ENCODE results near the gene PALLD. TPM values are rescaled to one million over a fixed set of nuclear protein-coding genes. Genes with fewer than 3 reads are reported as not detected.

PALLD gene
- total RNA-seq, 3 donors from 2014 or later, result 112 to 663 (median 150) TPM

DNA sequence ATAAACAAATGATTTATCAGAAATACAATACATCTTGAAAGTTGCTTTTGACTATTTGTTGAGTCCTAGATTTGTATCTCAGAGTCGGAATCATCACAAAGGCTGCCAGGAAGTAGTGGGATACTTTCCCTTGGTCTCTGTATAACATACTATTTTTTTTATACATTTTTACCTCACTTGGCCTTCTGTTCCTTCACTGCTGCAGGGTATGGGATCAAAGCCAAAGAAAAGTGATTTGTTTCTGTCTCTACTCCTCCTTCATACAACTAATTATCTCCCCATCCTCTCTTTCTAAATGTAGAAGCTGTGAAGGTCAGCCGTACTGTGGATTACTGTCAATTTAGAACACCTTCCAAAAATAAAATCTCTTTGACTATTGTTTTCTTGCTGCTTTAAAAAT, 24.9 kb downstream of the PALLD start:
- ATAC-seq (no peak), DNase-seq (no peak)
- H3K9me3 ChIP-seq, result no peaks in the 10 kb centered on the region
- H3K4me1 ChIP-seq (ENCODE audit: low read depth), result no peaks in the 10 kb centered on the region
- TF ChIP-seq, protein P1, sequence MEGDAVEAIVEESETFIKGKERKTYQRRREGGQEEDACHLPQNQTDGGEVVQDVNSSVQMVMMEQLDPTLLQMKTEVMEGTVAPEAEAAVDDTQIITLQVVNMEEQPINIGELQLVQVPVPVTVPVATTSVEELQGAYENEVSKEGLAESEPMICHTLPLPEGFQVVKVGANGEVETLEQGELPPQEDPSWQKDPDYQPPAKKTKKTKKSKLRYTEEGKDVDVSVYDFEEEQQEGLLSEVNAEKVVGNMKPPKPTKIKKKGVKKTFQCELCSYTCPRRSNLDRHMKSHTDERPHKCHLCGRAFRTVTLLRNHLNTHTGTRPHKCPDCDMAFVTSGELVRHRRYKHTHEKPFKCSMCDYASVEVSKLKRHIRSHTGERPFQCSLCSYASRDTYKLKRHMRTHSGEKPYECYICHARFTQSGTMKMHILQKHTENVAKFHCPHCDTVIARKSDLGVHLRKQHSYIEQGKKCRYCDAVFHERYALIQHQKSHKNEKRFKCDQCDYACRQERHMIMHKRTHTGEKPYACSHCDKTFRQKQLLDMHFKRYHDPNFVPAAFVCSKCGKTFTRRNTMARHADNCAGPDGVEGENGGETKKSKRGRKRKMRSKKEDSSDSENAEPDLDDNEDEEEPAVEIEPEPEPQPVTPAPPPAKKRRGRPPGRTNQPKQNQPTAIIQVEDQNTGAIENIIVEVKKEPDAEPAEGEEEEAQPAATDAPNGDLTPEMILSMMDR (IDR thresholded peaks at IDR 0.05), result no peak
- intact Hi-C loops (cut with DNase I, micrococcal nuclease), result no loop called here
- no peak overlapping the region for H3K4me3 ChIP-seq
- H3K36me3 ChIP-seq (ENCODE audit: low read depth), result no peaks in the 10 kb centered on the region

DNA sequence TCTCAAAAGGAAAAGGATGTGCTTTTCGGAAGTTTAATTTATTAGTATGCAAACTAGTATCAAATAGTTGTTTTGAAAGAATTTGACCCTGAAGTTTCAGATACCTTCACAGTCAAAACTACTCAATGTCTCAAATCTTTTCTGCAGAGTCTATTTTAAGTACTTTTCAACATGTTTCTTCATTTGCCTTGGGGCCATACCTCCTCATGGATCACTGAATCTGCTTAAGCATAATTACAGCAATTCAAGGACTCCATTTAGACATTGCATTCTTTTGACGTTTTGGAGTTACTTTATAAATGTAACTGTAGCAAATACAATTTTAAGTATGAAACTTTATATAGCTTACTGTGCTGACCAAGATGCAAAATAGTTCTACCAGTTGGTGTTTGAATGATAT, 25.5 kb downstream of the PALLD start:
- H3K4me1 ChIP-seq (ENCODE audit: low read depth), result no peaks in the 10 kb centered on the region
- no peak for ATAC-seq
- H3K36me3 ChIP-seq (ENCODE audit: low read depth), result no peaks in the 10 kb centered on the region
- H3K9me3 ChIP-seq, result no peaks in the 10 kb centered on the region
- H3K4me3 ChIP-seq, result no peak overlapping the region
- no peak for DNase-seq
- intact Hi-C loops (cut with DNase I, micrococcal nuclease), result no loop called here
- TF ChIP-seq, protein P1 (IDR thresholded peaks at IDR 0.05), result no peak

DNA sequence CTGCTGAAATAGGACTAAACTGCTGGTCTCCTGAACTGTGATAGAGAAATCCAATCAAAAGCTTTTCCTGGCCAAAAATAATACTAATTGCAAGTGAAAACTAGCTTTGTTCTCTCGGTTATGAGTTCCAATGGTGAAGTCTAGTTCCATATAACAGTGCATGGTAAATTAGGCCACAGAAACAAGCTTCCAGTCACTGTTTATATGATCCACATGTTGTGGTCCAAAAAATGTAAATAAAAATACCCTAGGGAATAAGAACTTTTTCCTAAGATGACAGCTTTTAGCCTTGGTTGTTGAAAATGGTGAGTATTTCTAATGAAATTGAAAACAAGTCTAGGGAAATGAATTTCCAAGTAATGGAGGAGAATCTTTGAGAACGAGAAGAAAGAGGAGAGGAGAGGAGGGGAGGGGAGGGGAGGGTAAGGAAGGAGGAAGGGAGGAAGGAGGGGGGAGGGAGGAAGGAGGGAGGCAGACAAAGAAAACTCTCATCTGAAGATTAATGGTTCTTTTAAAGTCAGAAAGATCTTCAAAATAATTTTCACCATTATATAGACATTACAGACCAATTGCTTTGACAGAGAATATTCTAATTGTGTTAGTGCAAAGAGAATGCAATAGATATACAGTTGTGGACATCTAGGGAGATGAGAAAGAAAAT, 26.1 kb downstream of the PALLD start:
- no peaks in the 10 kb centered on the region for H3K4me1 ChIP-seq (ENCODE audit: low read depth)
- intact Hi-C loops (cut with DNase I, micrococcal nuclease), result no loop called here
- ATAC-seq (no peak), DNase-seq (no peak)
- H3K36me3 ChIP-seq (ENCODE audit: low read depth), result no peaks in the 10 kb centered on the region
- H3K9me3 ChIP-seq, result no peaks in the 10 kb centered on the region
- H3K4me3 ChIP-seq, result no peak overlapping the region
- TF ChIP-seq, protein P1 (IDR thresholded peaks at IDR 0.05), result no peak

DNA sequence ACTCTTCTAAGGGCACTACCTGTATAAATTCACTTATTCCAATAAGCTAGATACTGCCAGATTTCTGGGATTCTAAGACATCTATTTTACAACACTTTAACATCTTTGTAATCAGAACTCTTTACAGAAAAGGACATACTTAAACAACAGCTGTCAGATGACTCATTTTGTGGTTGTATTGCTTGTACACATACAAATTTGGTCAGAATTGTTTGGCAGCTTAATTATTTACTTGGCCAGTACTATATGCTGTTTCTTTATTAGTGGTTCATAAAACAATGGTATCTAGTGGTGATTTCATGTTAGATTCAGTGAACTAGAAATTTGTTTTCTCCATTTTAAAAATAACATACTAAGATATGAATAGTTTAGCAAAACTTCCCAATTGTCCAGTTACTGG, 27.2 kb downstream of the PALLD start:
- Histone ChIP-seq H3K4me1 (ENCODE audit: low read depth) (no peaks in the 10 kb centered on the region), H3K36me3 (ENCODE audit: low read depth) (no peaks in the 10 kb centered on the region), H3K4me3 (no peak overlapping the region), H3K9me3 (no peaks in the 10 kb centered on the region)
- TF ChIP-seq, protein P1 (IDR thresholded peaks at IDR 0.05), result no peak
- intact Hi-C loops (cut with DNase I, micrococcal nuclease), result no loop called here
- ATAC-seq, result peak; percentile 69
- no peak for DNase-seq

DNA sequence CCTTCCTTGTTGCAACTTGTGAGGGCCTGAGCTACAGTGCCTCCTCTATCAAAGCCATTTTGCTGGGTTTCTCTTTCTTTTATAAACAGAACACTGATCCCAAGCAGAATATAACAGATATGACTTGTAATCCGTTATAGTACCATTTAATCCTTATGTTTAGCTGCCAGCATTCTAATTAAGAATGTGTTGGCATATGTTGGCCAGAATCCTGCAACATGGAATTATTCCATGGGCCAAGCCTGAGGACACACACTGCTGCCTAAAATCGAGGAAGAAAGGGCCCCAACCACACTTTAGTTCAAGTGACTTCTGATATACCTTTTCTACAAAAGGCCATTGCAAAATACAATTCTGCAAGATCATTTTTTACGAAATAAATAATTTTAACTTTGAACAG, 28.0 kb downstream of the PALLD start:
- intact Hi-C loops (cut with DNase I, micrococcal nuclease), result no loop called here
- TF ChIP-seq, protein P1 (IDR thresholded peaks at IDR 0.05), result no peak
- Histone ChIP-seq H3K9me3 (no peaks in the 10 kb centered on the region), H3K4me1 (ENCODE audit: low read depth) (no peaks in the 10 kb centered on the region), H3K36me3 (ENCODE audit: low read depth) (no peaks in the 10 kb centered on the region), H3K4me3 (no peak overlapping the region)
- DNase-seq (no peak), ATAC-seq (no peak)

DNA sequence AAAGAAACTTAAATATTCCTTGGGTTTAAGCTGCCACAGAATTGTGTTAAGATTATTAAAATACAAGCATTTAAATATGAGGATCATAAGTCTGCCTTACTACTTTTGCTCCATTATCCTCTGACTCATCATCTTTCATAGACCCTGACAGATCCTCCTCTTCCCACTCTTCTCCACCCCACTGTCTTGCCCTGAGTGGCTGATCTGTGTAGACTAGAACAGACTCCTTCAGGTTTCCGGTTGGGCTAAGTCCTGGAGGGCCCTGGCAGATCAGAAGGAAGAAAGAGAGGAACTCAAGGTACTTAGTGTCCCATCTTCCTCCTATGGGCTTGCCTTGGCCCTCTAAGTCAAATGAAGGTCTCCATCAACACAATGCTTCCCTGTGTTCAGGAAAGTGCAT, 30.7 kb downstream of the PALLD start:
- H3K36me3 ChIP-seq (ENCODE audit: low read depth), result no peaks in the 10 kb centered on the region
- DNase-seq, result no peak
- ATAC-seq, result no peak
- no peak overlapping the region for H3K4me3 ChIP-seq
- TF ChIP-seq, protein P1 (IDR thresholded peaks at IDR 0.05), result no peak
- no peaks in the 10 kb centered on the region for H3K9me3 ChIP-seq
- no peaks in the 10 kb centered on the region for H3K4me1 ChIP-seq (ENCODE audit: low read depth)
- intact Hi-C loops (cut with DNase I, micrococcal nuclease), result no loop called here

Measured in mucosa of descending colon (tissue), 3 donors.